IPS-18a (cell line): ENCODE measurements around the gene GRIP1.

Source experiments
- H3K27ac ChIP-seq: one replicate; pipeline ENCODE4 v1.5.1; 2013; ENCODE audit warnings: low read length
- H3K27me3 ChIP-seq: one replicate; pipeline ENCODE4 v1.6.1; 2013; ENCODE audit warnings: mild to moderate bottlenecking, low read length; ENCODE audit not compliant: control insufficient read depth, insufficient read depth
- H3K36me3 ChIP-seq: one replicate; pipeline ENCODE4 v1.6.1; 2013; ENCODE audit warnings: low read depth, low read length; ENCODE audit not compliant: control insufficient read depth
- H3K4me1 ChIP-seq: one replicate; pipeline ENCODE4 v1.6.1; 2013; ENCODE audit warnings: low read depth, low read length; ENCODE audit not compliant: control insufficient read depth
- H3K4me3 ChIP-seq: one replicate; pipeline ENCODE4 v1.5.1; 2013; ENCODE audit warnings: low read length
- H3K9ac ChIP-seq: one replicate; pipeline ENCODE4 v1.6.1; 2013; ENCODE audit warnings: mild to moderate bottlenecking, low read length, moderate library complexity
- H3K9me3 ChIP-seq: one replicate; pipeline ENCODE4 v1.6.1; 2013; ENCODE audit warnings: low read depth, low read length; ENCODE audit not compliant: control insufficient read depth

Gene GRIP1

GRCh38 chr12:66461331-66461730 is 217.5 kb downstream of the GRIP1 start:
- Histone ChIP-seq H3K4me1 (no peaks in the 10 kb centered on the region), H3K36me3 (no peaks in the 10 kb centered on the region), H3K9ac (no peak overlapping the region), H3K27ac (no peak overlapping the region), H3K9me3 (no peaks in the 10 kb centered on the region), H3K27me3 (no peaks in the 10 kb centered on the region), H3K4me3 (no peak overlapping the region)

GRCh38 chr12:66459944-66460482 is 218.9 kb downstream of the GRIP1 start:
- Histone ChIP-seq H3K9me3 (no peaks in the 10 kb centered on the region), H3K27ac (no peak overlapping the region), H3K27me3 (no peaks in the 10 kb centered on the region), H3K4me1 (no peaks in the 10 kb centered on the region), H3K36me3 (no peaks in the 10 kb centered on the region), H3K9ac (no peak overlapping the region), H3K4me3 (no peak overlapping the region)

GRCh38 chr12:66456612-66457011 is 222.3 kb downstream of the GRIP1 start:
- no peaks in the 10 kb centered on the region for H3K27me3 ChIP-seq
- no peak overlapping the region for H3K27ac ChIP-seq
- no peaks in the 10 kb centered on the region for H3K36me3 ChIP-seq
- no peaks in the 10 kb centered on the region for H3K4me1 ChIP-seq
- H3K4me3 ChIP-seq: no peak overlapping the region
- H3K9ac ChIP-seq: no peak overlapping the region
- no peaks in the 10 kb centered on the region for H3K9me3 ChIP-seq

- H3K4me3 ChIP-seq: no peak overlapping the region
- H3K36me3 ChIP-seq: no peaks in the 10 kb centered on the region
- H3K9me3 ChIP-seq: no peaks in the 10 kb centered on the region
- H3K27me3 ChIP-seq: no peaks in the 10 kb centered on the region
- H3K4me1 ChIP-seq: no peaks in the 10 kb centered on the region
- H3K9ac ChIP-seq: no peak overlapping the region
- H3K27ac ChIP-seq: no peak overlapping the region
Observed at GRCh38 chr12:66453844-66454243, 225.0 kb downstream of the GRIP1 start.

GRCh38 chr12:66453120-66453519 is 225.8 kb downstream of the GRIP1 start:
- H3K27me3 ChIP-seq: no peaks in the 10 kb centered on the region
- no peaks in the 10 kb centered on the region for H3K9me3 ChIP-seq
- H3K27ac ChIP-seq: no peak overlapping the region
- H3K36me3 ChIP-seq: no peaks in the 10 kb centered on the region
- no peak overlapping the region for H3K9ac ChIP-seq
- H3K4me1 ChIP-seq: no peaks in the 10 kb centered on the region
- H3K4me3 ChIP-seq: no peak overlapping the region

- H3K36me3 ChIP-seq: no peaks in the 10 kb centered on the region
- no peak overlapping the region for H3K9ac ChIP-seq
- H3K27me3 ChIP-seq: no peaks in the 10 kb centered on the region
- no peaks in the 10 kb centered on the region for H3K9me3 ChIP-seq
- H3K4me3 ChIP-seq: no peak overlapping the region
- H3K4me1 ChIP-seq: peaks cover 5% of the 10 kb centered on the region
- no peak overlapping the region for H3K27ac ChIP-seq
Observed at GRCh38 chr12:66449531-66449930, 229.3 kb downstream of the GRIP1 start.

- no peak overlapping the region for H3K9ac ChIP-seq
- no peaks in the 10 kb centered on the region for H3K9me3 ChIP-seq
- no peak overlapping the region for H3K27ac ChIP-seq
- H3K36me3 ChIP-seq: no peaks in the 10 kb centered on the region
- H3K4me1 ChIP-seq: peaks cover 5% of the 10 kb centered on the region
- H3K27me3 ChIP-seq: no peaks in the 10 kb centered on the region
- H3K4me3 ChIP-seq: no peak overlapping the region
Observed at GRCh38 chr12:66447643-66448042, 231.2 kb downstream of the GRIP1 start.

GRCh38 chr12:66446276-66446675 is 232.6 kb downstream of the GRIP1 start:
- Histone ChIP-seq H3K36me3 (no peaks in the 10 kb centered on the region), H3K4me1 (peaks cover 8% of the 10 kb centered on the region), H3K9me3 (no peaks in the 10 kb centered on the region), H3K27ac (no peak overlapping the region), H3K27me3 (no peaks in the 10 kb centered on the region), H3K9ac (no peak overlapping the region), H3K4me3 (no peak overlapping the region)

GRCh38 chr12:66441905-66442559 is 236.8 kb downstream of the GRIP1 start:
- Histone ChIP-seq H3K36me3 (no peaks in the 10 kb centered on the region), H3K4me3 (no peak overlapping the region), H3K9ac (no peak overlapping the region), H3K27ac (no peak overlapping the region), H3K27me3 (no peaks in the 10 kb centered on the region), H3K9me3 (no peaks in the 10 kb centered on the region), H3K4me1 (peaks cover 8% of the 10 kb centered on the region)

- H3K9me3 ChIP-seq: no peaks in the 10 kb centered on the region
- no peak overlapping the region for H3K27ac ChIP-seq
- H3K27me3 ChIP-seq: no peaks in the 10 kb centered on the region
- peaks cover 3% of the 10 kb centered on the region for H3K4me1 ChIP-seq
- H3K4me3 ChIP-seq: no peak overlapping the region
- H3K36me3 ChIP-seq: no peaks in the 10 kb centered on the region
- H3K9ac ChIP-seq: no peak overlapping the region
Observed at GRCh38 chr12:66438601-66439000, 240.3 kb downstream of the GRIP1 start.

GRCh38 chr12:66430106-66430505 is 248.8 kb downstream of the GRIP1 start:
- Histone ChIP-seq H3K9ac (no peak overlapping the region), H3K27ac (no peak overlapping the region), H3K36me3 (no peaks in the 10 kb centered on the region), H3K4me3 (no peak overlapping the region), H3K9me3 (no peaks in the 10 kb centered on the region), H3K27me3 (no peaks in the 10 kb centered on the region), H3K4me1 (peaks cover 25% of the 10 kb centered on the region)

GRCh38 chr12:66428870-66429269 is 250.0 kb downstream of the GRIP1 start:
- Histone ChIP-seq H3K36me3 (no peaks in the 10 kb centered on the region), H3K9ac (no peak overlapping the region), H3K4me3 (no peak overlapping the region), H3K27ac (no peak overlapping the region), H3K27me3 (no peaks in the 10 kb centered on the region), H3K4me1 (peaks cover 25% of the 10 kb centered on the region), H3K9me3 (peaks cover 4% of the 10 kb centered on the region)
